ENCODE data around the gene SLC26A11.
"Not testable (repeated sequence)": the region's sequence is repeated elsewhere in the genome, so short reads cannot be mapped to it uniquely, and the experiment has no call there.

The SLC26A11 gene

DNA sequence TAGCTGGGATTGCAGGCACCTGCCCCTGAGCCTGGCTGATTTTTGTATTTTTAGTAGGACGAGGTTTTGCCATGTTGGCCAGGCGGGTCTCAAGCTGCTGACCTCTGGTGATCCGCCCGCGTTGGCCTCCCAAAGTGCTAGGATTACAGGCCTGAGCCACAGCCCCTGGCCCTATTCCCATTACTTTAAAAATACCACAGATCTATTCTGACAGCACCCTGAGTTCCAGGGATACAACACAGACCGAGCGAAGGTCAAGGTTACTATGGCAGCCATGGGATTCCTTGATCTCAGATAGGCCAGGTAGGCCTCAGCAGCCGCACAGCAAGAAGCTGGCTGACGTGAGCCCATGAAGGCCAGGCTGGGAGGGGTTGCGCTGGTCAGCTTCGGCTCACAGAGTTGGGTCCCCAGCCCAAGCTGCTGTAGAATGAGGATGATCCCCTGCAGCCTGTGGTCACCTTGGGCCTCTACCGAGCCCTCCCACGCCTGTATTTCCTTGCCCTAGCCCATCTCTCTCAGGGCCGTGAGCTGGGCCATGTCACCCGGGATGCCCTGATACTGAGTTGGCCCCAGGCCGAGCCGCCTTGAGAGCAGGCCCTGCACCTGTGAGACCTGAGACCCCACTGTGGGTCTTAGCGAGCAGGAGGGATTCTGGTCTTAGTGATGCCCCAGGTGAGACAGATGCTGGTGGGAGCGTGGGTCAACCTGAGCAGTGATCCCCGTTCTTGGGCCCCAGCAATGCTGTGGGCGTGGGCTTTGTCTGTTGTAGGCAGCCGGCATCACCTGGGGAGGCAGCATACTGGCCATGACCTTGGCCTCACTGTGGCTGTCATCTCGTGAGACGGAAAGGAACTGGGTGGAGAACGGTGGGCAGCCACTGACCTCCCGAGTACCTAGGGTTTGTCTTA lies 23.6 kb downstream of the SLC26A11 start:
- DNase-seq (ENCODE audit: low read depth) = no peak

DNA sequence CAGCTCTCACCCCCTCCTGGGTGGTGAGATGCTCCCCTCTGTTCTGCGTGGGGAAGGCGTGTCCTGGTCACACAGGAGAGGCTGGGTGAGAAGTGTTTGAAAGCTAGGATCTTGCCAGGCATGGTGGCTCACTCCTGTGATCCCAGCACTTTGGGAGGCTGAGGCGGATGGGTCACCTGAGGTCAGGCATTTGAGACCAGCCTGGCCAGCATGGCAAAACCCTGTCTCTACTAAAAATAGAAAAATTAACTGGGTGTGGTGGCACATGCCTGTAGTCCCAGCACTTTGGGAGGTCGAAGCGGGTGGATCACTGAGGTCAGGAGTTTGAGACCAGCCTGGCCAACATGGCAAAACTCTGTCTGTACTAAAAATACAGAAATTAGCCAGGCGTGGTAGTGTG lies 24.2 kb downstream of the SLC26A11 start:
- DNase-seq (ENCODE audit: low read depth) = not testable (repeated sequence)

DNA sequence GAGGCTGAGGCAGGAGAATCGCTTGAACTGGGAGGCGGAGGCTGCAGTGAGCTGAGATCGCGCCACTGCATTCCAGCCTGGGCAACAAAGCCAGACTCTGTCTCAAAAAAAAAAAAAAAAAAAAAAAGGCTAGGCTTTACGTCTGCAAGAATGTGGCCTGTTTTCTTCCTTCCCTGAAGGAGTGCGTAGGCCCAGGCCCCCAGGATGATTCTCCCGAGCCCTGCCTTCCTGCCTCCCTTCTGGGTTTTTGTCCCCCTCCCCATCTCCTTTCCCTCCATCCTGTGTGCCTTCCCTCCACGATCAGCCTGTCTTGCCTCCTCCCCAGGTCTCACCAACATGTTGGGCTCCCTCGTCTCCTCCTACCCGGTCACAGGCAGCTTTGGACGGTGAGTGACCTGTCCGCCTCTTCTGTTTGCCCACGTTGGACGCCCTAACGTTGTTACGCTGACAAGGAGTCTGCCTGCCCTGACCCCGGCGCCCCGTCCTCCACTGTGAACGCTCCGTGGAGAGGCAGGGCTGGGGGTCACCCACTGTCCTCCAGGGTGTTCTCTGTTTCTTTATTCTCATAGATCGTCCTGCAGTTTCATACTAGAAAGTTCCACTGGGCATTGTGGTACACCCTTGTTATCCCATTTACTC lies 24.8 kb downstream of the SLC26A11 start:
- DNase-seq (ENCODE audit: low read depth) = no peak

DNA sequence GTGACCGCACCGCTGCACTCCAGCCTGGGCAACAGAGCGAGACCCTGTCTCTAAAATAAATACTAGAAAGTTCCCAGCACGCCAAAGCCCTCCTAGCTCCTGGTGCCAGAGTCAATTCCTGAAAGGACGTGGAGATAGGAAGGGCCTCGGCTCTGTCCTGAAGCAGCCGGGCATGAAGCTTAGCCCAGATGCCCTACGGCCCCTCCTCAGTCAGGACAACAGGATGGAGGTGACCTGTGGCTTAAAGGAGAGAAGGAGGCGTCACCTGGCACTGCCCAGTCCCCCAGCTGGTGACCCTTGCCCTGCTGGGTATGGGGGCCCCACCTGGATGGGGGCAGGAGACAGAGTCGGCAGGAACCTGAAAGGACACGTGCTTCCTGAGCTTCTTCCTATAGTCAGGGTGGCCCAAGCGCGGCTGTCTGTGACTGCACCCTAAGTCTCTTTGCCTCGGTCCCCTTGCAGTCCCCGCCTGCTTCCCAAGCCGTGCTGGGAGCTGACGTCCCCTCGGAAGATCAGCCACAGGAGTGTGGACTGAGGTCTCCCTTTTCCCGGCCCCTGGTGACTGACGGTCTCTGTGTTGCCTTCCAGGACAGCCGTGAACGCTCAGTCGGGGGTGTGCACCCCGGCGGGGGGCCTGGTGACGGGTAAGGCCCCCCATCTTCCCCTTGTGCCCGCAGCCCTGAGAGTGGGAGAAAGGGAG lies 25.5 kb downstream of the SLC26A11 start:
- no peak for DNase-seq (ENCODE audit: low read depth)

DNA sequence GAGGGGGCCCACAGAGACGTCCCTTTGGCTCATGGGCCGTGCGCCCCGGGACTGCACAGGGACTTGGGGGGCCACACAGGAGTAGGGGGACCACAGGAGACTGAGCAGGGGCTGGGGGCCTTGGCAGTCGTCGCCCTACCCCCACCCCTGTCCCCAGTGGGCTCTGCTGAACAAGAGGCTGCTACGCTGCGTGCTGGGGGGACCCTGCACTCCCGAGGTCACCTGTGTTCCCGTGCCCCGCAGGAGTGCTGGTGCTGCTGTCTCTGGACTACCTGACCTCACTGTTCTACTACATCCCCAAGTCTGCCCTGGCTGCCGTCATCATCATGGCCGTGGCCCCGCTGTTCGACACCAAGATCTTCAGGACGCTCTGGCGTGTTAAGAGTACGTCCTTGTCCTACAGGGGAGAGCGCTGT lies 26.0 kb downstream of the SLC26A11 start:
- no peak for DNase-seq (ENCODE audit: low read depth)

DNA sequence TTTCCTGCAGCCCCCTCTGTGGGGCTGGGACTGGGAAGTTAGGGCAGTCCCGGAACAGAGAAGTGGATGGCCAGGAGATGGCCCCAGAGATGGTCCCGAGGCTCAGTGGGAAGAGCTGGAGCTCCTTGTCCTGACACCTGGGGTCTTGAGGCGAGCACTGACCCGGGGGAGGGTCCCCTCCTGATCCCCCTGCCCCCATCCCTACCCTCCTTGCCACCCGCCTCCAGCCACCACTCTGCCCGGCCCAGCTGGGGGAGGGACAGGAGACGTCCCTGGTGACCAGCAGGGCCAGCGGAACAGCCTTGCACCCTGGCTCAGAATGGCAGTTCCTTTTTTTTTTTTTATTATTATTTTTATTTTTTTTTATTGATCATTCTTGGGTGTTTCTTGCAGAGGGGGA lies 26.5 kb downstream of the SLC26A11 start:
- no peak for DNase-seq (ENCODE audit: low read depth)

DNA sequence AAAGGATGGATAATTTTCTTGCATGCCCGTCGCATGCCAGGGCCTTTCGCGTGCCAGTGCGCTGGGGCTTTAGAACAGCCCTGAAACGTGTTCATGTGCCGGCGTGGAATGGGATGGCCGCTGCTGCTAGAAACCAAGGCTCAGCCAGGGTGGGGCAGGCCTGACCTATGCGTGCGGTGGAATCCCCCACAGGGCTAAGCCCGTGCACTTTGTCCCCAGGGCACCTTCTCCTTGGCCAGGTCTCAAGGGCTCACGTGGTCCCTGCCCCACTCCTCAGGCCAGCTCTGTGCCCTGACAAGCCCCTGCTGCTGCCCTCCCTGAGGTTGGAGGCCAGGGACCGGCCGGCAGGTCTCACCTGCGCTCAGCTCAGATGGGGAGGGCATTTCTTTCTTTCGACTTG lies 27.3 kb downstream of the SLC26A11 start:
- DNase-seq (ENCODE audit: low read depth) = no peak

DNA sequence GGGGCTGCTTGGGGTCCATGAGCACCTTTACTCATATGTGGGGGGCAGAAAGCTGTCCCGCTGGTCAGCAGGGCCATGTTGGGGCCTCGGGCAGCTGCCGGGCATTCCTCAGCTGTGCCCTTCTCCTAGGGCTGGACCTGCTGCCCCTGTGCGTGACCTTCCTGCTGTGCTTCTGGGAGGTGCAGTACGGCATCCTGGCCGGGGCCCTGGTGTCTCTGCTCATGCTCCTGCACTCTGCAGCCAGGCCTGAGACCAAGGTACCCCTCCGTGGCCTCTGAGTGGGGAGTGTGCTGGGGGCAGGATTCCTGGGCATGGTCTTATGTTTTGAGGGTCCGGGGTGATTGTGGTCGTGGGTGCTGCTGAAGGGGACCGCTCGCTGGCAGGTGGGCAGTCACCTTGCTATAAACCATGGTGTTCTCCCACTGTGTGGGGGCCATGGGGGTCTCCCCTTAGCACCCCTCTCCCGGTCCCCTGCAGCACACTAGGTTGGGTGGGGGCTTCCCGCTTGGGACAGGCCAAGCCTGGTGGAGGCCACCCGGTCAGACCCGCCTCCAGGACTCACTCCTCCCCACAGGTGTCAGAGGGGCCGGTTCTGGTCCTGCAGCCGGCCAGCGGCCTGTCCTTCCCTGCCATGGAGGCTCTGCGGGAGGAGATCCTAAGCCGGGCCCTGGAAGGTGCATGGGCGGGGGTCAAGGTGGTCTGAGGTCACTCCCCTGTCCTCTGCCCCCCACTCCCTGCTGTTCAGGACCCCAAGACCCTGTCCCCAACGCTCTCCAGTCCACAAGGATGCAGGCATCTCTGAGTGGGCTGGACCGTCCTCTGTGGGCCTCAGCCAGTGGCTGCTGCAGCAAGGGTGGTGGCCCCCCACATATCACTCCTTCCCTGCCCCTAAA lies 28.0 kb downstream of the SLC26A11 start:
- no peak for DNase-seq (ENCODE audit: low read depth)

DNA sequence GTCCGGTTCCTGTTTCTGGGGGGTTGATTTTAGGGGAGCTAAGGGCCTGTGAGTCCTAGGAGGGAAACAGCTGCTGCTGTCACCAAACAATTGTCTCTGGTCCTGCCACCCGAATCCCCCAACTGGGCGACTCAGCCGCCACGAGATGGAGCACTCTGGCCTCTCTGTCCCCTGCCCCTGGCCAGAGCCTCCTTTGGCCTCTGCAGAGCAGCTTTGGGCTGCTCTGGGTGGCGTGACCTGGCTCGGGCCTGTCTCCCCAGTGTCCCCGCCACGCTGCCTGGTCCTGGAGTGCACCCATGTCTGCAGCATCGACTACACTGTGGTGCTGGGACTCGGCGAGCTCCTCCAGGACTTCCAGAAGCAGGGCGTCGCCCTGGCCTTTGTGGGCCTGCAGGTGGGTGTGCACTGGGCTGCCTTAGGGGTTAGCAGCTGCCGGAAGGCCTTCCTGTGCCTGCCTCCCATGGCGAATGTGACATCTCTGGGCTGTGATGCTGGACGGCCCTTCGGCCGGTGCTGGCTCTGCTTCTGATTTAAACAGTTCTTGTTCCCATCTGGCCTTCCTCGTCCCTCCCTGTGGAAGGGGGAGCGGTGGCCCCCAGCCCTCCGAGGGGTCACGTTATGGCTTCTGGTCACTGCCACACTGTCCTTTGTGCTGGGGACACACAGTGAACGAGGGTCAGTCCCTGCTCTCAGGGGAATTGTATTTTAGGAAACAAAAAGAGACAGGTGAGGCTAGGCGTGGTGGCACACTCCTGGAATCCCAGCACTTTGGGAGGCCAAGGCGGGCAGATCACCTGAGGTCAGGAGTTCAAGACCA lies 28.9 kb downstream of the SLC26A11 start:
- DNase-seq (ENCODE audit: low read depth) = no peak

DNA sequence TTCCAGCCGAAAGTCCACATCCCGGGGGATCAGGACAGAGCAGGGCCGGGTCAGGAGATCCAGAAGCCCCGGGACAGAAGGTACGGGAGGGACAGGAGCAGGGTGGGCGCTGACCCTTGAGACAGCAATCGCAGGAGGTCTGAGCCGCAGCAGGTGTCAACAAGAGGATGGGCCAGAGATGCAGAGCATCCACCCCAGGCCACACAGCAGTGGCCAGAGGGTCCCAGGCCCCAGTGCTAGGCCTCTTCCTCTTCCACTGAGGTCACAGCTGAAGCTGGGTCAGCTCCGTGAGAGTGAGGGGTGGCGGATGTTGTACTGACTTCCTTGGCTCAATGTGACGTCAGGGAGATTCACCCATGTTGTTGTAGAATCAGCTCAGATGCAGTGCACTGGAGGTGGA lies 31.7 kb downstream of the SLC26A11 start:
- no peak for DNase-seq (ENCODE audit: low read depth)

DNA sequence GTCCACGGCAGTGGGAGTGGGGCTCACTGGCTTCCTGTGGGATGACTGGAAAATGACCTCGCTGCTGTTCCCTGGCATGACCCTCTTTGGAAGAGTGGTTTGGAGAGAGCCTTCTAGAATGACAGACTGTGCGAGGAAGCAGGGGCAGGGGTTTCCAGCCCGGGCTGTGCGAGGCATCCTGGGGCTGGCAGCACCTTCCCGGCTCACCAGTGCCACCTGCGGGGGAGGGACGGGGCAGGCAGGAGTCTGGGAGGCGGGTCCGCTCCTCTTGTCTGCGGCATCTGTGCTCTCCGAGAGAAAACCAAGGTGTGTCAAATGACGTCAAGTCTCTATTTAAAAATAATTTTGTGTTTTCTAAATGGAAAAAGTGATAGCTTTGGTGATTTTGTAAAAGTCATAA lies 32.6 kb downstream of the SLC26A11 start:
- peak; percentile 14 for DNase-seq (ENCODE audit: low read depth)

DNA sequence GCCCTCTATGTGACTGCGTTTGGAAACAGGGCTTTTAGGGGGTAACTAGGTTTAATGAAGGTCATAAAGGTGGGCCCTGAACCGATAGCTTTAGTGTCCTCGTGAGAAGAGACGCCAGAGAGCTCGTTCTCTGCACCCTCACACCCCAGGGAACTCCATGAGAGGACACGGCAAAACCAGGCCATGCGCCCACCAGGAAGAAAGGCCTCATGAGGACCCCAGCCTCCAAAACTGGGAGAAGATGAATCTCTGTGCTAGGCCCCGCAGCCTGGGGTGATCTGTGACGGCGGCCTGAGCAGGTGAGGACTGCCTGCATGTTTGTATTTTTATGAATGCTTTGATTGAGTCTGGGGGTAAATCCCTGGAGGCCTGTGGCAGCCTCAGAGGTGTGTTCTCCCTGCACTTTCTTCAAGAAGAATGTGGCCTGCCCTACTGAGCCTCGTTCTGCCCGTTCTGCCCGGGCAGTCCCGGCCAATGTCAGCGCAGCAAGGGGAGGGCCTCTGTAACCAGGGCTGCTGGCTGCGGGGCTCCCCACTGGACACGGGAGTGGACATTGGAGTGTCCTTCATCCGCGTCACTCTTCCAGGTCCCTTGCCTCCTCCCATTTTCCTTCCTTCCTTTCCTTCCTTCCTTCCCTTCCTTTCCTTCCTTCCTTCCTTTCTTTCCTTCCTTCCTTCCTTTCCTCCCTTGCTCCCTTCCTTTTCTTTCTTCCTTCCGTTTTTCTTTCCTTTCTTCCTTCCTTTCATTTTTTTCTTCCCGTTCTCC lies 33.6 kb downstream of the SLC26A11 start:
- no peak for DNase-seq (ENCODE audit: low read depth)

DNA sequence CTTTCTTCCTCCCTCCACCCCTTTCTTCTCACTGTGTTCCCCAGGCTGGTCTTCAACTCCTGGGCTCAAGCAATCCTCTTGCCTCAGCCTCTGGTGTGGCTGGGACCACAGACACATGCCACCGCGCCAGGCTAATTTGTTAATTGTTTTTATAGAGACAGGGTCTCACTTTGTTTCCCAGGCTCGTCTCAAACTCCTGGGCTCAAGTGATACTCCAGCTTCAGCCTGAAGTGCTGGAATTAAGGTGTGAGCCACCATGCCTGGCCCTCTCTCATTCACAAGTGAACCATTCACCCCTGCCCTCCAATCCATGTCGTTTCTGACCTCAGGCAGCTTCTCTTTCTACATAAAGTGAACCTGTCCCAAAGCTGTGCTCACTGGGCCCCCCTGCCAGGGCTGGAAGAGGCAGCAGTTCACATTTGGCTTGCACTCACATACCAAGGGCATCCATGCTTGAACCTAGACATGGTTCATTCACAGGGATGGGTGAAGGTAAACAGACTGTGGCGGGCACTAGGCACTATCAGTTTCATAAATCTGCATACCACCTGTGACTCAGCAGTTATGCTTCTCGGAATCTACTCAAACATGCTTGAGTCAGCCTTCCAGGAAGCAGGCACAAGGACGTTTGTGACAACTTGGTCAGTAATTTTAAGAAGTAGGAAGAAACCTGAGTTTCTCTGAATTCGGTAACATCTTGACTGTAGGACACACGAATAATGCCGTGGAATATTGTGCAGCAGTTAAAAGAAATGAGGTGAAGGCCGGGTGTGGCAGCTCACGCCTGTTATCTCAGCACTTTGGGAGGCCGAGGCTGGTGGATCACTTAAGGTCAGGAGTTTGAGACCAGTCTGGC lies 34.4 kb downstream of the SLC26A11 start:
- peak; percentile 93 for DNase-seq (ENCODE audit: low read depth)

DNA sequence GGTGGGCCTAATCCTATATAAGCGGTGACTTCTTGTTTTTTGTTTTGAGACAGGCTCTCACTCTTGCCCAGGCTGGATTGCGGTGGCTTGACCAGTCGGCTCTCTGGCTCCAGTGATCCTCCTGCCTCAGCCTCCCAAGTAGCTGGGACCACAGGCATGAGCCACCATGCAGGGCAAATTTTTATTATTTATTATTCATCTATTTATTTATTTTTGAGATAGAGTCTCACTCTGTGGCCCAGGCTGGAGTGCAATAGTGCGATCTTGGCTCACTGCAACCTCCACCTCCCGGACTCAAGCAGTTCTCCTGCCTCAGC lies 35.8 kb downstream of the SLC26A11 start:
- DNase-seq (ENCODE audit: low read depth) = no peak

DNA sequence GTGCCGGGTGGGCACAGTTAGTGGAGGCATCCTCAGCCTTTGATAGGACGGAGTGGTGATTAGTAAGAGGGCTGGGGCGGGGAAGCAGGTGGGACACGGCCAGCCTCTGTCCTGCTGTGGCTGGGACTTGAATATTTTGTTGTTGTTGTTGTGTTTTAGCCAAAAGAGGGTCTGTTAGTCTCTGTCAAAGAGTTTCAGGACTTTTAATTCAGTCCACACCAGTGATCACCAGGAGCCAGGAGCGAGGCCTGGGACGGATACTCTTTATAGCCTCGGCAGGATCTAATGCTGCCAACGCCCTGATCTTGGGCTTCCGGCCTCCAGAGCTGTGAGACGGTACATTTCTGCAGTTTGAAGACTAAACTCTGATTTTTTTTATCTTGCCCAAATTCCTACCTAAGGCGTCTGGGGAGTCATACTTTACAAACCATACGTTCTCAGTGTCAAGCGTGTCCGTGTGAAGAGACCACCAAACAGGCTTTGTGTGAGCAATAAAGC lies 37.5 kb downstream of the SLC26A11 start:
- no peak for DNase-seq (ENCODE audit: low read depth)

DNA sequence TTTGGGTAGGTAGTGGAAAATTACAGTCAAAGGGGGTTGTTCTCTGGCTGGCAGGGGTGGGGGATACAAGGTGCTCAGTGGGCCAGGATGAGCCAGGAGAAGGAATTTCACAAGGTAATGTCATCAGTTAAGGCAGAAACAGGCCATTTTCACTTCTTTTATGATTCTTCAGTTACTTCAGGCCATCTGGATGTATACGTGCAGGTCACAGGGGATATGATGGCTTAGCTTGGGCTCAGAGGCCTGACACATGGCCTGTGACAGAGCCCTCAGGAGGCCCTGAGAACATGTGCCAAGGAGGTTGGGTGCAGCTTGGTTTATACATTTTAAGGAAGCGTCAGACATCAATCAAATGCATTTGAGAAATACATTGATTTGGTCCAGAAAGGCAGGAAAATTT lies 38.1 kb downstream of the SLC26A11 start:
- not testable (repeated sequence) for DNase-seq (ENCODE audit: low read depth)

DNA sequence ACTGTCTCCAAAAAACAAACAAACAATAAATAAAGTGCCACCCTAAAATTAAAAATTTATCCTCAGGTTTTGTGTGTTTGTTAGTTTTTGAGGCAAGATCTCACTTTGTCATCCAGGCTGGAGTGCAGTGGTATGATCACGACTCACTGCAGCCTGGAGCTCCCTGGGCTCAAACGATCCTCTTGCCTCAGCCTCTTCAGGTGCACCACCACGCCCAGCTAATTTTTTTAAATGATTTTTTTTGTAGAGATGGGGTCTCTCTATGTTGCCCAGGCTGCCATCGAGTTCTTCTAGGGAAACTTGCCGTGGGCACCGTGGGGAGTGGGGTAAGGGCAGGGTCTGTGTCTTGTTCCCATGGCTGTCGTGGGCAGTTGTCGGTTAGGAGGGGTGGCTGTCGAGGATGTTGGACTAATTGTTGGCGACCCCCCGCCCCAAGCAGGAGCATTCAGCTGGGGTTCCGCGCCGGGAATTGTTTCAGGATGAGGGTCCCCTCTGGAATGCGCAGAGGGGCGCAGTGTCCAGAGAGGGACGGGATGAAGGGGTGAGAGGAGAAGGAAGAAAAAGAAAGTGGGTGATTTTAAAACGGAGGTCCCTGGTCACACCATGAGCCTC lies 39.3 kb downstream of the SLC26A11 start:
- DNase-seq (ENCODE audit: low read depth) = no peak

DNA sequence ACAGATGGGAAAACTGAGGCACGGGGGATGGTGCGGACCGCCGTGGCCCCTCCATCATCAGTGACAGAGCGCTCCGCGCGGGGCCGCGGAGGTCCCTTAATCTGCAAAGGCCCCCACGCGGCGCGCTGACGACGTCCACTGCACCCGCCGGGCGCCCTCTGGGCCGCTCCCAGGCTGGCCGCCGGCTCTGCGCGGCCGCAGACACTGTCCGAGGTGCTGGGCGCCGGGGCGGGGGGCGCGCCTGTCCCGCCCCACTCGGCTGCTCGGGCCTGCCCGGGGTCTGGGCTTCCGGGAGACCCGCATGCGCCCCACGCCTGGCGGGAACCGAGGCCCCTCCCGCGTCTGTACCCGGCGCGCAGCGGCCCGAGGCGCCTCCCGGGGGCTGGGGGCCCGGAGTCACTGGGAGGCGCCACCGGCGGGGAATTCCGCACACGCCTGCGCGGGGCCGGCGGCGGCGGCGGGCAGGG lies 39.9 kb downstream of the SLC26A11 start:
- peak; percentile 75 for DNase-seq (ENCODE audit: low read depth)

DNA sequence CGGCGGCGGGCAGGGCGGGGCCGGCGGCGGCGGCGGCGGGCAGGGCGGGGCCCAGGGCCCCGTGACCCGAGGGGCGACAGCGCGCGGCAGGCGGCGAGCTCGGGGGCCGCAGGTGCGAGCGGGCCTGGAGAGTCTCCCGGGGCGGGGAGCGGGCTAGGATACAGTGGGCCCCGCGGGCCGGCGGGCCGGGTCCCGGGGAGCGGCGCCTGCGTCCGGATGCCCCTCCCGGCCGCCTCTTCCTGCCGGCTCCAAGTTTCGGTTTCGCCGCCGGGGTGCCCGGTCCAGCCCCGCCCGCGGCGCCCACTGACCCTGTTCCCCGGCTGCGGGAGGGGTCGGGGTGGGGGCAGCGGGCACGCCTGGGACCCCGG lies 40.5 kb downstream of the SLC26A11 start, which contains the start of gene RNF213:
Gene RNF213 (plus strand): TSS at position 62 of the 368 bp plus-strand sequence. CDS start 2,830 bp downstream, outside the sequence.
- DNase-seq (ENCODE audit: low read depth) = peak; percentile 41
